Adrenal gland (tissue), 5 donors: ENCODE data around the gene ABCG1.

Experiments
- CTCF ChIP-seq, 6 experiments: fragments of 450-650 bp in 4 of 6; fragments of 200-600 bp in 2 of 6; sonication (generic) in 1 of 6; IDR thresholded peaks; 1 replicate in 5 of 6; 2 replicates in 1 of 6; pipeline versions ENCODE4 v1.5.1 to v1.8.0; 2016 to 2021; ENCODE audit warnings: antibody characterized with exemption in 6 of 6, mild to moderate bottlenecking in 2 of 6, moderate library complexity in 1 of 6
- POLR2A ChIP-seq, 2 donors: fragments of 450-650 bp; IDR thresholded peaks; one replicate each; pipeline ENCODE4 v1.6.1; 2017; ENCODE audit warnings: antibody characterized with exemption in 2 of 2, mild to moderate bottlenecking in 2 of 2, moderate library complexity in 1 of 2
- donor health status: DM: no; HTN: no; CAD: no.

DNA sequence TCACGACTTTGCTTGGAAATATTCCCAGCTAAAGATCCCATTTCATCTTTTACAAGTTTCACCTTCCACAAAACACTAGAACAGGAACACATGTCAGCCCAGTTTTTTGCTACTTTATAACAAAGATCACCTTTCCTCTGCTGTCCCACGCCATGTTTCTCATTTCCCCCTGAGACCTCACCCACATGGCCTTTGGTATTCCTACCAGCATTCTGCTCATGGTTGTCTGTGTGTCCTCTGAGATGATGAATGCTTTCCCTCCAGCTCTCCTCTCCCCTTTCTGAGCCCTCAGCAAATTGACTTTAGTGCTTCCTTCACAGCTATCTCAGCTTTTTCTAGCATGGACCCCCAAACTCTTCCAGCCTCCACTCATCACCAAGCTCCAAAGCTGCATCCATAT is 32.3 kb upstream of the ABCG1 start:
- TF ChIP-seq POLR2A (IDR thresholded peaks at IDR 0.05) (no peak), CTCF (IDR thresholded peaks at IDR 0.05) (no peak)
